Inflammatory macrophage (primary cell): ENCODE measurements around the gene BEX1.
"Not testable (repeated sequence)": the region's sequence is repeated elsewhere in the genome, so short reads cannot be mapped to it uniquely, and the experiment has no call there.

Experiments used
- DNase-seq, 2 donors: peaks; one replicate each; pipeline ENCODE4 v3.0.0-alpha.2; 2020 to 2022
- total RNA-seq, 18 experiments: gene quantifications; one replicate each; lab custom pipeline; 2026; ENCODE audit warnings: mixed read lengths in 6 of 18, inconsistent platforms in 2 of 18; lab: John Stamatoyannopoulos, UW

The BEX1 gene
- total RNA-seq = 0 to 0.43 (median 0.13) reads per million in 18 experiments

DNA sequence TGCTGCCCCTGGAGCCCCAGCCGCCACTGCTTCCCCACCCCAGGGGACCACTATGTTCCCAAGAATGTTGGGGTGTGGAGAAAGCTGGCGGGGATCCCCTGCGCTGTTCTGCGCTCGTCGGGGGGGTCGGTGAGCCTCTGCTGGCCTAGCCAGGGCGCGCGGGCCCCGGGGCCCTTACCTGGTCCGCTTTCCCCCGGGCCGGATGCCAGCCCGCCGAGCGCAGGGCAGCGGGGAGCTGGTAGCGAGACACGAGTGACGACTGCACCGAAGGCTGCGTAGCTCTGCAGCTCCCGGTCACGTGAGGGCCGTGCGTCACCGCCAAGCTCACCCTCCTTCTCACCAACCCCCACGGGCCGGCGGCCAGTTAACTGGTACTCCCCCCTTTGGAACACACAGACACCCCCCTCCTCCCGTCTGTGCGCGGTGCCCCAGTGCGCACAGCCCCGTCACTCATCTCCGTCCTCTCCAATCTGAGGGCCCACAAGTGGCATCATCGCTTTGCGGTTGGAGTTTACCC is at the start of gene BEX1:
BEX1 (minus strand) TSS at position 254 of the 517 bp plus-strand sequence. CDS start 897 bp downstream, outside the sequence.
- DNase-seq = no peak

- not testable (repeated sequence) for DNase-seq
Measured at GRCh38 chrX:103109497-103109896, 45.5 kb upstream of the BEX1 start.

GRCh38 chrX:103107836-103108235 is 43.9 kb upstream of the BEX1 start:
- DNase-seq = no peak

GRCh38 chrX:103107227-103107737 is 43.3 kb upstream of the BEX1 start:
- DNase-seq = not testable (repeated sequence)

DNA sequence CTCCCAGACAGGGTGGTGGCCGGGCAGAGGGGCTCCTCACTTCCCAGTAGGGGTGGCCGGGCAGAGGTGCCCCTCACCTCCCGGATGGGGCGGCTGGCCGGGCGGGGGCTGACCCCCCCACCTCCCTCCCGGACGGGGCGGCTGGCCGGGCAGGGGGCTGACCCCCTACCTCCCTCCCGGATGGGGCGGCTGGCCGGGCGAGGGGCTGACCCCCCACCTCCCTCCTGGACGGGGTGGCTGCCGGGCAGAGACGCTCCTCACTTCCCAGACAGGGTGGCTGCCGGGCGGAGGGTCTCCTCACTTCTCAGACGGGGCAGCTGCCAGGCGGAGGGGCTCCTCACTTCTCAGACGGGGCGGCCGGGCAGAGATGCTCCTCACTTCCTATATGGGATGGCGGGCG is 40.4 kb upstream of the BEX1 start:
- not testable (repeated sequence) for DNase-seq

DNA sequence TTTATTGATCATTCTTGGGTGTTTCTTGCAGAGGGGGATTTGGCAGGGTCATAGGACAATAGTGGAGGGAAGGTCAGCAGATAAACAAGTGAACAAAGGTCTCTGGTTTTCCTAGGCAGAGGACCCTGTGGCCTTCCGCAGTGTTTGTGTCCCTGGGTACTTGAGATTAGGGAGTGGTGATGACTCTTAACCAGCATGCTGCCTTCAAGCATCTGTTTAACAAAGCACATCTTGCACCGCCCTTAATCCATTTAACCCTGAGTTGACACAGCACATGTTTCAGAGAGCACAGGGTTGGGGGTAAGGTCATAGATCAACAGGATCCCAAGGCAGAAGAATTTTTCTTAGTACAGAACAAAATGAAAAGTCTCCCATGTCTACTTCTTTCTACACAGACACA is 39.9 kb upstream of the BEX1 start:
- not testable (repeated sequence) for DNase-seq

DNA sequence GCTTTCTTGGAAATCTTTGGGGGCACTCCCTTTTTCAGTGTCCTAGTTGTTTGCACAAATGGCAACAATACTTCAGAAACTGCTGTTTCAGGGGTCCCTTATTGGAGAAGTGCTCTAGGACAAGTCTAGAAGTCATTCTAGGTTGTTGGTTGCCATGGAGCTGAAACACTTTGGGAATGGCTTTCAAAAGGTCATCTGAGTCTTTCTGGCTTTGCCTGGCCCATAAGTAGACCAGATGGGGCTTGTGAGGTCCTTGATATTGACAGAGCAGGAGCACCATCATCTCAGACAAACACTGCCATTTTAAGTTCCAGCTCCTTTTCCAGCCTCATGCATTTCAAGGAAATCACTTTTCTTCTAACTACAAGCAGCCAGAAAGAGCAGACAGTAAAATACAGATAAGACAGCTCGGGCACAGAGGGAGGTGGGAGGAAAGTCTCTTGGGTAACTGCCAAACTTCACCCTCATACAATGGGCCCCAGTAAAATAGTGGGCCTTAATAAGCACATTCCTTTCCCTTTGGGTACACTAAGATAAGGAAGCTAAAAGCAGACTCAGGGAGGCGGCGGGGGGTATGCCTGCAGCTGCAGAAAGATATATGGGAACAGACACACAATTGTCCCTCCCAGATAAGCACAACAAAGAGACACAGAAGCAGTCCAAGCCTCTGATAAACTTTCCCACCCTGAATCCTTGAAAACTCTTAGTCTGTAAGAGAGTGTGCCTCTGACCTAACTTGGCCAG is 37.5 kb upstream of the BEX1 start:
- no peak for DNase-seq

DNA sequence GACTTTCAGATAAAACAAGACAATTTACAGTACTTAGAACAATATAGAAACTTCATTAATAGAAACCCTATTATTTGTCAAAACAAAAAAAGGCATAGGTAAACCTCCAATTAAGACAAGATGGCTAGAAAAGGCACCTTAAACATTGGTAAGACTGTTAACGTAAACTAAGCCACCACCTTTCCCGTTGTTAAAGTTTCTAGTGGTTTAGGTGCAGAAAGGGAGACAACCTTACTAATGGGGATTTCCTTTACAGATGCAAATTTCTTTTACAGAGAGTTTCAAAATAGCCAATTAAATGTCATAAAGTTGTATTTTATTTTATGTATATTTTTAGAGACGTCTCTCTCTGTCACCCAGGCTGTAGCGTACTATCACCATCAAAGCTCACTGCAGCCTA is 36.5 kb upstream of the BEX1 start:
- DNase-seq = no peak

DNA sequence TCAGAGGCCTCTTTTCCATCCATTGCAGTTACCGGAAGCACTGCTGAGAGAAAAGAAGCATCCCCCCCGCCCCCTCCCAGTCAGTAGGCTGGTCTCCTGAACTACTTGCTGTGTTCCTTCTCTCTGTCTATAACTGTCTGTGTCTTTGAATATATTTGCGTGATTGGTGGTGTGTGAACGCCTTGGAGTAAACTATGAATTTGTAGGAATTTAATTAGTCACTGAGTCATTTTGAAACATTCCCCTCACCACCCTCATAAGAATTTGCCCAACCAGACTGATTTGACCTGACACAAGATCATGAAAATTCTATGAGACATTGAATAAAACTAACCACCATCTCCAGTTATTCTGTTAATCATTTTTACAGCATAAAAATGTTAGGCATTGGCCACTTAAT is 35.7 kb upstream of the BEX1 start:
- DNase-seq = no peak

GRCh38 chrX:103098488-103098887 is 34.5 kb upstream of the BEX1 start:
- no peak for DNase-seq

DNA sequence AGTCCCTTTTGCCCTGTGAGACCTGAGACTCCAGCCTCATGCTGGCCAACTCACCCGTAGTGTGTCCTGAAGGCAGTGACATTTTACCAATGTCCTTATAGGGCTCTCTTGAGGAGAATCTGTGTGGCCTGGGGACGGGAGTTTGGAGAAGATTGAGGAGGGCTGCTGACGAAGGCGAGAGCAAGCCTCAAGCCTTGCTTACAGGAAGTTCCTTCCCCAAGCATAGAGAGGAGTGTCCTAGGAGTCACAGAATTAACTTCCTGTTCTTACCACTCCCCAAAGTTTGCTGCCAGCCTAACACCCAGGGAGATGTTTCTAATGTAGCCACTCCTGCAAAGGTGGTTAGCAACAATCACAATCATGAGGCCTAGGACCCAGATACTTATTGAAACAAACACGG is 29.0 kb upstream of the BEX1 start, which contains the start of gene NXF3:
NXF3 (minus strand) TSS at position 202 of the 400 bp plus-strand sequence; CDS start at position 82, 120 bp downstream.
- peak; percentile 4 to 14 for DNase-seq

GRCh38 chrX:103081051-103081450 is 17.1 kb upstream of the BEX1 start:
- no peak for DNase-seq

GRCh38 chrX:103073467-103073866 is 9.5 kb upstream of the BEX1 start:
- no peak for DNase-seq

DNA sequence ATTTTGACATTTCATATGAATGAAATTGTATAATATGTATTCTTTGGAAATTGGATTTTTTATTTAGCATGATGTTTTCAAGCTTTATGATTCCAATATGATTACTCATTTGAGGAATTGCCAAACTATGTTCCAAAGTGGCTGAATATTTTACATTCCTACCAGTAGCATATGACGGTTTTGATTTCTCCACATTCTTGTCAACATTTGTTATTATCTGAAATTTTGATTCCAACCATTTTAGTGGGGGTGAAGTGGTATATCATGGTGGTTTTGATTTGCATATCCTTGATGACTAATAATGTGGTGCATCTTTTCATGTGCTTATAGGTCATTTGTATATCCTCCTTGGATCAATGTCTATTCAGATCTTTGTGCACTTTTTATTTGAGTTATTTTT is 2.6 kb upstream of the BEX1 start:
- DNase-seq = no peak

- no peak for DNase-seq
Measured at GRCh38 chrX:103063191-103063845, 653 bp downstream of the BEX1 start.

- DNase-seq = no peak
Measured at GRCh38 chrX:103061486-103061885, 2.5 kb downstream of the BEX1 start.

- no peak for DNase-seq
Measured at GRCh38 chrX:103056902-103057301, 7.1 kb downstream of the BEX1 start.

DNA sequence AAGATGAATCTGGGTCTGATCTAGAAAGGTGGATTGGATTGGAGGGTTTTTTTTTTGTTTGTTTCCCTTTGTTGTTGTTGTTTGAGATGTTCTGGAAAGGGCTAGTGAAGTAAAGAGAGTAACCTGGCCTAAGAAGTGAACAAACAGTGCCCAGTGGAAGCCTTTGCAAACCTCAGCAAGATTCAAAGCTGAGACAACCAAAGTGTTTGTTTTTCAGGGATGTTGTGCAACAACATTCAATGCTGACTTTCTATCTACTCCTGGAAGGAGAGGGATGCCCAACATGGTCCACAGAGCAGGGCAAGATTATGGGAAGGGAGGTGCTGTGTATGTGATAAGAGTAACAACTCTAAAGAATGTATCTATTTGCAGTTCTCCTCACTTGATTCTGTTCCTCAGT is 11.3 kb downstream of the BEX1 start:
- DNase-seq = no peak

DNA sequence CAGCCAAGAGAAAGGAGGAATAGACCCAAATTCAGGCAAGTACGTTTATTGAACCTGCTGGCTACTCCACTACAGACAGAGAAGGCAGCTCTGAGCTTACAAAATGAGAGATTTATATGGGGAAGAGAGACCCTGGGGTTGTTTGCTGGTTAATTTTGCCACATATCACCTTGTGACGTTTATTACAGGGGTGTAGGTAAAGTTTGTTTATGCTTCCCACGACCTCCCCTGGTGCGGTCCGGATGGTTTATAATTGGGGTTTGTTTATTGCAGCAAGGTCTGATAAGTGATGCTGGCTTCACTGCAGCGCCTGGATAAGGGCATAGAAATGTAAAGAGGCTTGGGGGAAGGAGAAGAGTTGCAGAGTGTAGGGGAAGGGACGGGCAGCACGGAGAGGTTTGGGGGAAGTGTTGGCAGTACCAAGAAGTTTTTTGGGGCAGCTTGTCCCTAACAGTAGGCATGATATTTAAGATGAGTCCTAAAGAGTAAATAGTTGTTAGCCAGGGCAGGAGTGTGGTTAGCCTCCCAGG is 12.6 kb downstream of the BEX1 start:
- DNase-seq = no peak

GRCh38 chrX:103033371-103033770 is 30.6 kb downstream of the BEX1 start:
- not testable (repeated sequence) for DNase-seq

DNA sequence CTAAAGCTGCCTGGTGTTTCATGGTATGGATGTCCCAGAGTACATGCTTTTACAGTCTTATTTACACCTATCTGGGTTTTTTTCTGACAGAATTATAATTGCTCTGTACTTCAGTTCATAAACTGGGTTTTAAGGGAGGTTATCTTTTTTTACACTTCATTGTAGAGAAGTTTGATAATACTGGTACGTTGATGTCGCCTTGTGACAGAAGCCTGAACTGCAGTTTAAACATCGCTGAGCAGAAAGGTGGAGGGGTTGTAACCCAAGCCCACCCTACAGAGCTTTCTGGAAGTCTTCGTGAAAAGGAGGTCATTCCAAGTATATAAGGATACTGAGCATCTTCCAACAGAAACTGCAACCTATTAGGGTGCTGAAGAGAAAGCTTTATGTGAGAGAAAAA is 46.4 kb downstream of the BEX1 start:
- no peak for DNase-seq

GRCh38 chrX:103012945-103013344 is 51.0 kb downstream of the BEX1 start:
- no peak for DNase-seq
